Measurements from ENCODE around the gene TMEM132C. TPM values are rescaled to one million over a fixed set of nuclear protein-coding genes. Genes with fewer than 3 reads are reported as not detected.

The TMEM132C gene
- total and polyA plus RNA-seq, 2 donors (not counting 1 experiment from before 2014, with no cell fraction given) = not detected

DNA sequence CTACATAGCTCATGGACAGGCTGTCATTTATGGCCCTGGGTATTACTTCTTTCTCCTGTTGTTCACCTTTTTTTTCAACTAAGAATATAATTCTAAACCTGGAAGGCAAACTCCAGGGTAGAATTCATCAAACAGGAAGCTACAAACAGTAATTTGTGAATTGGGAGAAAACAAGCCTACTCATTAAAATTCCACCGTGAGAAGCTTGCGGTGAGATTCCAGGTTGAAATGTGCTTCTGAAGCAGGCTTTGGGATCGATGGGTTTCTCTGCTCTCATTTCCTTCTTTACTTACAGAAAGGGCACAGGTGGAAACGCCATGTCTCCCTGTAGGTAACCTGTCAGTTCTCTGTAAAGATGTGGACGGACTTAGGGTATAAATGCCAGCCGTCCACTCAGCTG lies 257.5 kb downstream of the TMEM132C start:
- 88% methylated on average over 3 of the region's 6 CpGs for WGBS (ENCODE audit: insufficient coverage)
- H3K27ac Mint-ChIP-seq = no peak overlapping the region
- POLR2A ChIA-PET = no interaction called here
- Histone ChIP-seq H3K79me2 (ENCODE audit: control insufficient read depth, insufficient read depth, low read length) (no peaks in the 10 kb centered on the region), H4K20me1 (ENCODE audit: control insufficient read depth, insufficient read depth, low read length, poor library complexity, severe bottlenecking) (no peaks in the 10 kb centered on the region), H2AFZ (ENCODE audit: insufficient read depth, low read depth, low read length, poor library complexity, severe bottlenecking) (no peak overlapping the region), H3K4me3 (ENCODE audit: control extremely low read depth in 1 of 5, extremely low read depth in 1 of 5, insufficient read depth in 1 of 5, low read depth in 2 of 5, low read length in 4 of 5) (no peak overlapping the region), H3K36me3 (replicated peaks in 1 of 2; ENCODE audit: control extremely low read depth in 1 of 2, control insufficient read depth in 1 of 2, extremely low read depth in 1 of 2, insufficient read depth in 2 of 2, low read length in 1 of 2) (no peaks in the 10 kb centered on the region), H3K4me2 (replicated peaks; ENCODE audit: low read depth, low read length, poor library complexity, severe bottlenecking) (no peak overlapping the region), H3K27me3 (replicated peaks in 1 of 4; ENCODE audit: control extremely low read depth in 1 of 4, control insufficient read depth in 3 of 4, insufficient read depth in 4 of 4, low read length in 3 of 4) (no peaks in the 10 kb centered on the region), H3K4me1 (ENCODE audit: control insufficient read depth in 2 of 2, insufficient read depth in 2 of 2, low read length in 2 of 2) (no peaks in the 10 kb centered on the region), H3K27ac (ENCODE audit: low read length in 2 of 2) (no peak overlapping the region), H3K9me3 (ENCODE audit: control extremely low read depth in 1 of 3, control insufficient read depth in 2 of 3, insufficient read depth in 1 of 3, low read length in 2 of 3) (peaks cover 0 to 6% (median 0%) of the 10 kb centered on the region in 3 donors), H3K9ac (ENCODE audit: low read length) (no peak overlapping the region)
- ATAC-seq (ENCODE audit: low read depth) (no peak), DNase-seq (no peak)
- no peaks in the 10 kb centered on the region for H3K27me3 Mint-ChIP-seq
- H3K9me3 Mint-ChIP-seq (ENCODE audit: insufficient read depth) = peaks cover 5% of the 10 kb centered on the region
- H3K4me1 Mint-ChIP-seq = no peaks in the 10 kb centered on the region
- intact Hi-C loops (cut with micrococcal nuclease) = no loop called here
- CTCF ChIA-PET = interaction anchor here (0.6 kb wide), 1 partner anchor 1490 kb away, joined by 3 read pairs; no protein-coding TSS in a partner anchor
- TF ChIP-seq, protein P1, sequence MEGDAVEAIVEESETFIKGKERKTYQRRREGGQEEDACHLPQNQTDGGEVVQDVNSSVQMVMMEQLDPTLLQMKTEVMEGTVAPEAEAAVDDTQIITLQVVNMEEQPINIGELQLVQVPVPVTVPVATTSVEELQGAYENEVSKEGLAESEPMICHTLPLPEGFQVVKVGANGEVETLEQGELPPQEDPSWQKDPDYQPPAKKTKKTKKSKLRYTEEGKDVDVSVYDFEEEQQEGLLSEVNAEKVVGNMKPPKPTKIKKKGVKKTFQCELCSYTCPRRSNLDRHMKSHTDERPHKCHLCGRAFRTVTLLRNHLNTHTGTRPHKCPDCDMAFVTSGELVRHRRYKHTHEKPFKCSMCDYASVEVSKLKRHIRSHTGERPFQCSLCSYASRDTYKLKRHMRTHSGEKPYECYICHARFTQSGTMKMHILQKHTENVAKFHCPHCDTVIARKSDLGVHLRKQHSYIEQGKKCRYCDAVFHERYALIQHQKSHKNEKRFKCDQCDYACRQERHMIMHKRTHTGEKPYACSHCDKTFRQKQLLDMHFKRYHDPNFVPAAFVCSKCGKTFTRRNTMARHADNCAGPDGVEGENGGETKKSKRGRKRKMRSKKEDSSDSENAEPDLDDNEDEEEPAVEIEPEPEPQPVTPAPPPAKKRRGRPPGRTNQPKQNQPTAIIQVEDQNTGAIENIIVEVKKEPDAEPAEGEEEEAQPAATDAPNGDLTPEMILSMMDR (IDR thresholded peaks at IDR 0.05) = no peak
- TF ChIP-seq EZH2 (IDR thresholded peaks at IDR 0.05; ENCODE audit: borderline replicate concordance, insufficient read depth, low read depth, low read length, poor library complexity, severe bottlenecking) = no peak
- no peak overlapping the region for H3K4me3 Mint-ChIP-seq

DNA sequence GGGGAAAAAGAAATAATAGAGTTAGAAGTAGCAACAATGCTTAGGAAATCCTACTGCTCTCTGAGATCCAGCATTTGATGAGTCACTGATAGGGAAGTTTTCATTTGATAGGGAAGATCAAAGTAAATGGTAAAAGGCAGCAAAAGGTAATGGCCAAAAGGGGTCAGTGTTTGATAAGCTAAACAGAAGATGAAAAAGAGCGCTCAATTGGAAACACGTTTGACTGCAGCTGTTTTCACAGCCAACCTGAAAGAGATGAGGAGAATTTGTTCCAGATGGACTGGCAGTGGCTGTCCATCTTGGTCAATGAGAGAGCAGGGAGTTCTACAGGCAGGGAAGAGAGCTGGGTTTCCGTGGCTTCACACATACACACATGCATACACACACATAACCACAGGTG lies 264.2 kb downstream of the TMEM132C start:
- ATAC-seq (ENCODE audit: low read depth) = no peak
- Histone ChIP-seq H3K9ac (ENCODE audit: low read length) (no peak overlapping the region), H3K4me3 (ENCODE audit: control extremely low read depth in 1 of 5, extremely low read depth in 1 of 5, insufficient read depth in 1 of 5, low read depth in 2 of 5, low read length in 4 of 5) (no peak overlapping the region), H3K79me2 (ENCODE audit: control insufficient read depth, insufficient read depth, low read length) (no peaks in the 10 kb centered on the region), H4K20me1 (ENCODE audit: control insufficient read depth, insufficient read depth, low read length, poor library complexity, severe bottlenecking) (no peaks in the 10 kb centered on the region), H3K27ac (ENCODE audit: low read length in 2 of 2) (no peak overlapping the region), H2AFZ (ENCODE audit: insufficient read depth, low read depth, low read length, poor library complexity, severe bottlenecking) (no peak overlapping the region), H3K27me3 (replicated peaks in 1 of 4; ENCODE audit: control extremely low read depth in 1 of 4, control insufficient read depth in 3 of 4, insufficient read depth in 4 of 4, low read length in 3 of 4) (no peaks in the 10 kb centered on the region), H3K4me1 (ENCODE audit: control insufficient read depth in 2 of 2, insufficient read depth in 2 of 2, low read length in 2 of 2) (no peaks in the 10 kb centered on the region), H3K9me3 (ENCODE audit: control extremely low read depth in 1 of 3, control insufficient read depth in 2 of 3, insufficient read depth in 1 of 3, low read length in 2 of 3) (no peaks in the 10 kb centered on the region), H3K36me3 (replicated peaks in 1 of 2; ENCODE audit: control extremely low read depth in 1 of 2, control insufficient read depth in 1 of 2, extremely low read depth in 1 of 2, insufficient read depth in 2 of 2, low read length in 1 of 2) (no peaks in the 10 kb centered on the region), H3K4me2 (replicated peaks; ENCODE audit: low read depth, low read length, poor library complexity, severe bottlenecking) (no peak overlapping the region)
- ChIA-PET CTCF (no interaction called here), POLR2A (no interaction called here)
- 31% methylated on average over 2 of the region's 3 CpGs for WGBS (ENCODE audit: insufficient coverage)
- TF ChIP-seq EZH2 (IDR thresholded peaks at IDR 0.05; ENCODE audit: borderline replicate concordance, insufficient read depth, low read depth, low read length, poor library complexity, severe bottlenecking) = no peak
- TF ChIP-seq, protein P1 (IDR thresholded peaks at IDR 0.05) = no peak
- no peak overlapping the region for H3K27ac Mint-ChIP-seq
- no peaks in the 10 kb centered on the region for H3K4me1 Mint-ChIP-seq
- no peak for DNase-seq
- no peaks in the 10 kb centered on the region for H3K9me3 Mint-ChIP-seq (ENCODE audit: insufficient read depth)
- H3K4me3 Mint-ChIP-seq = no peak overlapping the region
- intact Hi-C loops (cut with micrococcal nuclease) = no loop called here
- peaks cover 4% of the 10 kb centered on the region for H3K27me3 Mint-ChIP-seq

Measured in B cell (primary cell).